Measurements from ENCODE around the gene UQCC5.

GRCh38 chr3:52487788-52488691, 48.4 kb upstream of the UQCC5 start:
- TF ChIP-seq CTCF (IDR thresholded peaks at IDR 0.05), result no peak
- TF ChIP-seq POLR2A (IDR thresholded peaks at IDR 0.05), result no peak
- no peak for TF ChIP-seq POLR2AphosphoS5 (IDR thresholded peaks at IDR 0.05)

Data from prostate gland (tissue), 2 donors.